Stomach (tissue), 9 donors: ENCODE data around the gene DNAJC30. TPM values are rescaled to one million over a fixed set of nuclear protein-coding genes. Genes with fewer than 3 reads are reported as not detected.

Source experiments
- DNase-seq, 2 donors: peaks; one replicate each; pipeline versions ENCODE4 v3.0.0 to v3.0.0-alpha.2; 2013 to 2019
- H3K27ac ChIP-seq, 5 donors: fragments of 200-600 bp in 4 of 5; sonication (generic) in 4 of 5; one replicate each; pipeline ENCODE4 v1.5.1; 2013 to 2019; ENCODE audit warnings: mild to moderate bottlenecking in 1 of 5, moderate library complexity in 1 of 5
- H3K27me3 ChIP-seq, 3 donors: fragments of 200-600 bp; sonication (generic); one replicate each; pipeline ENCODE4 v1.5.1; 2017 to 2019; ENCODE audit warnings: mixed run types in 1 of 3
- H3K36me3 ChIP-seq, 4 donors: fragments of 200-600 bp; sonication (generic); 1 replicate in 3 of 4; 2 replicates in 1 of 4; pipeline ENCODE4 v1.5.1; 2016 to 2019
- H3K4me1 ChIP-seq, 4 donors: fragments of 200-600 bp; sonication (generic); one replicate each; pipeline ENCODE4 v1.5.1; 2016 to 2019
- H3K4me3 ChIP-seq, 4 donors: fragments of 200-600 bp; sonication (generic) in 3 of 4; one replicate each; pipeline ENCODE4 v1.5.1; 2016 to 2019; ENCODE audit warnings: mild to moderate bottlenecking in 1 of 4
- H3K9me3 ChIP-seq, 4 donors: fragments of 200-600 bp; sonication (generic); one replicate each; pipeline ENCODE4 v1.5.1; 2016 to 2019
- EP300 ChIP-seq: sonication (generic); formaldehyde crosslinking; IDR thresholded peaks from one replicate; pipeline ENCODE4 v1.6.1; 2017; ENCODE audit warnings: antibody characterized with exemption
- POLR2A ChIP-seq, 4 donors: fragments of 450-650 bp; IDR thresholded peaks; one replicate each; pipeline ENCODE4 v1.6.1; 2016; ENCODE audit warnings: antibody characterized with exemption in 4 of 4, control low read depth in 2 of 4, mild to moderate bottlenecking in 1 of 4, moderate library complexity in 1 of 4
- POLR2AphosphoS5 ChIP-seq, 3 donors: sonication (generic); formaldehyde crosslinking; IDR thresholded peaks; one replicate each; pipeline ENCODE4 v1.6.1; 2016; ENCODE audit warnings: antibody characterized with exemption in 3 of 3
- WGBS, 5 donors: extraction: QIAGEN DNeasy Blood & Tissue Kit in 3 of 5; methylation state at CpG; one replicate each; pipeline versions ENCODE4 v1.1.5 to v1.1.7; 2013 to 2018; 5-methylcytosine and 5-hydroxymethylcytosine counted together
- intact Hi-C: fragments of 100-400 bp; cut with DNase I; formaldehyde crosslinking; loops from one replicate; pipeline ENCODE4 v1.15.1; 2023; ENCODE audit warnings: low total_unique reads
- polyA plus RNA-seq, 3 donors: library from polyadenylated mRNA; stranded (reverse); fragments of 200-250 nt; gene quantifications; one replicate each; pipeline ENCODE4 v1.2.3, GENCODE V29; 2013
- total RNA-seq, 5 donors: library from RNA; depleted of rRNA; stranded (reverse); fragments of >200 nt; gene quantifications; one replicate each; pipeline versions ENCODE4 v1.1.0 to v1.2.3, GENCODE V29; 2014 to 2016
- TF ChIP-seq, protein P1 (sequence below), 7 experiments: fragments of 450-650 bp in 4 of 7; fragments of 200-600 bp in 3 of 7; sonication (generic) in 3 of 7; IDR thresholded peaks; one replicate each; pipeline ENCODE4 v1.5.1; 2016 to 2019; ENCODE audit warnings: antibody characterized with exemption in 7 of 7, control low read depth in 2 of 7, mild to moderate bottlenecking in 1 of 7
- donor health status: healthy with polysubstance abuse.
- donor health status: Bipolar disorder and iron deficiency.
- donor health status: healthy.

The DNAJC30 gene
- total and polyA plus RNA-seq, 8 donors: 1.2 to 11.3 (median 5.7) TPM; not detected in 1

- DNase-seq: no peak
- TF ChIP-seq EP300 (no peak), POLR2AphosphoS5 (IDR thresholded peaks at IDR 0.05) (no peak), POLR2A (IDR thresholded peaks at IDR 0.05) (no peak)
- TF ChIP-seq, protein P1, sequence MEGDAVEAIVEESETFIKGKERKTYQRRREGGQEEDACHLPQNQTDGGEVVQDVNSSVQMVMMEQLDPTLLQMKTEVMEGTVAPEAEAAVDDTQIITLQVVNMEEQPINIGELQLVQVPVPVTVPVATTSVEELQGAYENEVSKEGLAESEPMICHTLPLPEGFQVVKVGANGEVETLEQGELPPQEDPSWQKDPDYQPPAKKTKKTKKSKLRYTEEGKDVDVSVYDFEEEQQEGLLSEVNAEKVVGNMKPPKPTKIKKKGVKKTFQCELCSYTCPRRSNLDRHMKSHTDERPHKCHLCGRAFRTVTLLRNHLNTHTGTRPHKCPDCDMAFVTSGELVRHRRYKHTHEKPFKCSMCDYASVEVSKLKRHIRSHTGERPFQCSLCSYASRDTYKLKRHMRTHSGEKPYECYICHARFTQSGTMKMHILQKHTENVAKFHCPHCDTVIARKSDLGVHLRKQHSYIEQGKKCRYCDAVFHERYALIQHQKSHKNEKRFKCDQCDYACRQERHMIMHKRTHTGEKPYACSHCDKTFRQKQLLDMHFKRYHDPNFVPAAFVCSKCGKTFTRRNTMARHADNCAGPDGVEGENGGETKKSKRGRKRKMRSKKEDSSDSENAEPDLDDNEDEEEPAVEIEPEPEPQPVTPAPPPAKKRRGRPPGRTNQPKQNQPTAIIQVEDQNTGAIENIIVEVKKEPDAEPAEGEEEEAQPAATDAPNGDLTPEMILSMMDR (IDR thresholded peaks at IDR 0.05): no peak
- Histone ChIP-seq H3K36me3 (no peaks in the 10 kb centered on the region), H3K4me3 (no peak overlapping the region), H3K27ac (no peak overlapping the region), H3K4me1 (peaks cover 6 to 14% (median 10%) of the 10 kb centered on the region in 4 donors), H3K27me3 (peaks cover 0 to 95% (median 48%) of the 10 kb centered on the region in 3 donors), H3K9me3 (no peaks in the 10 kb centered on the region)
- WGBS, 5 donors: 36 to 60% (median 54%) methylated on average over 1 of the region's 1 CpG
- intact Hi-C loops: no loop called here
These were observed 34.5 kb downstream of the DNAJC30 start for GRCh38 chr7:73648593-73649332.

DNA sequence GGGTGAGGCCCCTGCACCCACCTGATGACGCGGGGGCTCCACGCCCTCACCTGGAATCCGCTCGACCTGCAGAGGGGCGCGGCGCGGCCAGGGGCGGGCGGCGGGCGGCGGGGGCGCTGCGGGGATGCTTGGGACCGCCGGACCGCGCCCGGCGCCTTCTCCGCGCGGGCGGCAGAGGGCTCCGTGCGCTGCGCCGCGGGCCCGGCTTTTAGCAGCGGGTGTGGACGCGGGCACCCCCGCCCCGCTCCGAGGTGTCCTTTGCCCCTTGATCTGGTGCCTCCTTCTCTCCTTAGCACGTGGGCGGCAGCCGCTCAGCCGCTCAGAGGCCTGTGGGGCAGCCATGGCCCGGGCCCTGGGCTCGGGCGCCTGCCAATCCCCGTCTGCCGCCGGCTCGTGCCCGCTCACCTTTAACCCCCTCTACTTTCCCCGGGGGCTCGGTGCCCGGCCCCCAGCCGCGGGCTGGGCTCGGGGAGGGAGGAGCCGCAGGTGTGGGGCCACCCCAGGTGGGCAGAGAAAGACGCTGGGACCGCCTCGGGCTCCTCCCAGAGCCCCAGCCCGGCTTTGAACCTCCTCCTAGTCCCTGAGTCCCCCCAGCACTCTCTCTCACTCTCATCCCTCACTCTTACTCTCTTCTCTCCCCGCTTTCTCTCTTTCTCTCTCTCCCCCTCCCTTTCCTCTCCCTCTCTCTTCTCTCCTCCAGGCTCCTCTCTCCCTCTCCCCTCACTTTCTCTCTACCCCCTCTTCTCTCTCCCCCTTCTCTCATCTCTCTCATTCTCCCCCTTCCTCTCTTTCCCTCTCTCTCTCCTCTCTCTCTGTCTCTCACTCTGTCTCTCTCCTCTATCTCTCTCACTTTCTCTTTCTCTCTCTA, 35.3 kb downstream of the DNAJC30 start:
- DNase-seq: peak; percentile 28 to 85
- no peak for TF ChIP-seq EP300
- TF ChIP-seq, protein P1 (IDR thresholded peaks at IDR 0.05): no peak
- TF ChIP-seq POLR2AphosphoS5 (IDR thresholded peaks at IDR 0.05): no peak
- no peak for TF ChIP-seq POLR2A (IDR thresholded peaks at IDR 0.05)
- H3K9me3 ChIP-seq: no peaks in the 10 kb centered on the region
- no peaks in the 10 kb centered on the region for H3K36me3 ChIP-seq
- peak overlapping the region; percentile 41 to 53 (median 48) for H3K4me3 ChIP-seq
- WGBS, 5 donors: 1 to 2% (median 1%) methylated on average over 7 to 62 of the region's 62 CpGs
- intact Hi-C loops: no loop called here
- H3K4me1 ChIP-seq: peaks cover 6 to 14% (median 10%) of the 10 kb centered on the region in 4 donors
- H3K27ac ChIP-seq: no peak overlapping the region
- H3K27me3 ChIP-seq: peaks cover 0 to 95% (median 48%) of the 10 kb centered on the region in 3 donors

DNA sequence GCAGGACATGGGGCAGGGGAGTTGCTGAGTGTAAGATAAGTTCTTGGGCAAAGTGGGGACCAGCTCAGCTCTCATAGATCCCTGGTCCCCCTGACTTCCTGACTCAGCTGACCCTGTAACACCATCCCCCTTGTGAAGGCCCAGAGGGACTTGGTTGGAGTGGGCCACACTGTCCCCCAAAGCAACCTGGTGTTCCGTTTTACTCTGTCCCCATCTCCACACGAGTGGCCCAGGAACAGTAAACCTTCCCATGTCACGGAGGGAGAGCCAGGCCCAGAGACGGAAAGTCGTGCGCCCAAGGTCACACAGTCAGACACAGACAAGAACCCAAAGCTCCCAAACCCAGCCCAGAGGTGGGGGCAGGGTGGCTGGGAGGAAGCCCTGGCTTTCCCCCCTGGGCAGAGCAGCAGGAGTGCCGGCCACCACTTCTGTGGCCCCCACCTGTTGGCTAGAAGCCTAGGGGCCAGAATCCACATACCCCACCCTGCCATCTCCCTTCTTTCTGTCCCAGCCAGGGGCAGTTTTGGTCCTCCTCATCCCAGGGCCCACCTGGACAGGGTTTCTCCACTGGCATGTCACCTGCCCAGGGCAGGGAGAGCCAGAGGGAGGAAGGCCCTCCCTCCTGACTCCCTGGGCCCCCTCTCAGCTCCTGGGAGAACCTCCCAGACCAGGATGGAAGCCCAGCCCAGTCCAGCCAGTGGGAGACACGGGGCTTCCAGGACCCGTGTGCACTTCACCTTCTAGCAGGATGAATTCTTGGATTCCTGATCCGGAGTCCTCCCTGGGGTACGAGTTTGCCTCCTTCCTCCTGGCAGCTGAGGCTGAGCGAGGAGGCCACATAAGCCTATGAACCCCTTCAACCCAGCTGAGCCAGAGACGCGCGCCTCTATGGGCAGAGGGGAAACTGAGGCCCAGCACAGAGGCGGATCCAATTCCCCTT, 36.2 kb downstream of the DNAJC30 start:
- H3K4me1 ChIP-seq: peaks cover 6 to 14% (median 10%) of the 10 kb centered on the region in 4 donors
- no peak for TF ChIP-seq EP300
- TF ChIP-seq, protein P1 (IDR thresholded peaks at IDR 0.05): no peak
- no peak for TF ChIP-seq POLR2AphosphoS5 (IDR thresholded peaks at IDR 0.05)
- no peak for TF ChIP-seq POLR2A (IDR thresholded peaks at IDR 0.05)
- no peak overlapping the region for H3K27ac ChIP-seq
- peaks cover 0 to under 1% (median 0%) of the 10 kb centered on the region in 4 donors for H3K9me3 ChIP-seq
- DNase-seq: no peak
- intact Hi-C loops: no loop called here
- peak overlapping the region in 3 of 4 donors; percentile 41 to 53 (median 52) for H3K4me3 ChIP-seq
- H3K27me3 ChIP-seq: peaks cover 0 to 95% (median 48%) of the 10 kb centered on the region in 3 donors
- H3K36me3 ChIP-seq: no peaks in the 10 kb centered on the region
- 46 to 63% (median 49%) methylated on average over 10 to 16 of the region's 16 CpGs for WGBS, 5 donors
